ENCODE data around the gene ATP10D. TPM values are rescaled to one million over a fixed set of nuclear protein-coding genes. Genes with fewer than 3 reads are reported as not detected.

Gene ATP10D
- total RNA-seq, 1 experiment from 2014 or later, result 3.8 TPM

GRCh38 chr4:47466056-47466785, 18.9 kb upstream of the ATP10D start:
- no peak for DNase-seq
- no peak overlapping the region for H2BK15ac ChIP-seq (ENCODE audit: low read depth, low read length)
- H3K79me1 ChIP-seq (ENCODE audit: insufficient read depth, low read depth, low read length, poor library complexity, severe bottlenecking), result no peaks in the 10 kb centered on the region
- H3K27ac Mint-ChIP-seq, result no peak overlapping the region
- no peak overlapping the region for H3K4me2 ChIP-seq (ENCODE audit: insufficient read depth, insufficient read length, low read length)
- H3K9me3 Mint-ChIP-seq, result no peaks in the 10 kb centered on the region
- H3K79me2 ChIP-seq (ENCODE audit: insufficient read depth, low read length), result no peaks in the 10 kb centered on the region
- H2AFZ ChIP-seq (ENCODE audit: low read length), result no peak overlapping the region
- no peak overlapping the region for H3T11ph ChIP-seq (ENCODE audit: low read length)
- no peak for TF ChIP-seq CTCF (conservative IDR thresholded peaks at IDR 0.05)
- no peak overlapping the region for H3K18ac ChIP-seq (ENCODE audit: insufficient read length, low read depth, low read length)
- H3K27me3 ChIP-seq (ENCODE audit: insufficient read depth, low read length), result no peaks in the 10 kb centered on the region
- H3K36me3 Mint-ChIP-seq (ENCODE audit: insufficient read depth in 1 of 3, low read depth in 3 of 3), result no peaks in the 10 kb centered on the region
- H2AK5ac ChIP-seq (ENCODE audit: insufficient read length, low read length), result no peak overlapping the region
- H3K4me1 Mint-ChIP-seq, result peaks cover 16 to 17% of the 10 kb centered on the region in 2 experiments
- H3K9me3 ChIP-seq (ENCODE audit: control insufficient read depth, low read depth, low read length), result no peaks in the 10 kb centered on the region
- H3K23me2 ChIP-seq (ENCODE audit: insufficient read length, low read depth, low read length, poor library complexity, severe bottlenecking), result no peaks in the 10 kb centered on the region
- no peaks in the 10 kb centered on the region for H3K27me3 Mint-ChIP-seq (ENCODE audit: low read depth)
- H3K56ac ChIP-seq (ENCODE audit: insufficient read length, low read depth, low read length), result no peak overlapping the region
- no peaks in the 10 kb centered on the region for H4K20me1 ChIP-seq (ENCODE audit: control insufficient read depth, insufficient read depth, insufficient read length)
- H3K4me3 Mint-ChIP-seq, result no peak overlapping the region
- H2BK20ac ChIP-seq (ENCODE audit: low read depth, low read length, poor library complexity, severe bottlenecking), result no peak overlapping the region
- no peak overlapping the region for H2BK12ac ChIP-seq (ENCODE audit: insufficient read length, low read depth, low read length)
- H2BK120ac ChIP-seq (ENCODE audit: low read depth, low read length, poor library complexity, severe bottlenecking), result no peak overlapping the region
- H3K23ac ChIP-seq (ENCODE audit: insufficient read length, low read depth, low read length), result no peak overlapping the region
- no peak overlapping the region for H3K14ac ChIP-seq (ENCODE audit: insufficient read depth, low read length)
- no peak overlapping the region for H4K5ac ChIP-seq (ENCODE audit: insufficient read length, low read depth, low read length)
- no peaks in the 10 kb centered on the region for H3K4me1 ChIP-seq (ENCODE audit: insufficient read depth, low read length)
- H3K4ac ChIP-seq (ENCODE audit: low read depth, low read length), result no peak overlapping the region
- WGBS (ENCODE audit: extremely low coverage, insufficient read length, low lambda C conversion rate), result no CpG with 5 or more reads among the region's 2 CpGs
- no peak overlapping the region for H4K8ac ChIP-seq (replicated peaks; ENCODE audit: insufficient read length, low read depth, low read length)
- no peak overlapping the region for H3K27ac ChIP-seq (ENCODE audit: insufficient read length, low read depth, low read length)
- no peak overlapping the region for H3K9ac ChIP-seq (ENCODE audit: extremely low read depth, insufficient read length, low read length)
- H4K91ac ChIP-seq (ENCODE audit: insufficient read length, low read depth, low read length), result no peak overlapping the region
- H2BK5ac ChIP-seq (ENCODE audit: insufficient read length, low read length), result no peak overlapping the region
